H1 (cell line): ENCODE measurements around the gene ITGA5. TPM values are rescaled to one million over a fixed set of nuclear protein-coding genes. Genes with fewer than 3 reads are reported as not detected.

Source experiments
- CTCF ChIA-PET: fragments of 300-600 bp; sonication (Branson Sonifier 250); formaldehyde crosslinking; loops from one replicate; lab custom pipeline; 2021; ENCODE audit not compliant: partially characterized antibody; lab: Charles Lee
- POLR2A ChIA-PET: fragments of 300-600 bp; sonication (Branson Sonifier 250); formaldehyde crosslinking; loops from one replicate; lab custom pipeline; 2021; ENCODE audit warnings: inconsistent platforms; ENCODE audit not compliant: partially characterized antibody; lab: Charles Lee
- DNase-seq, 2 experiments: peaks; one replicate each; pipeline versions ENCODE4 v3.0.0 to v3.0.0-alpha.2; 2010 to 2022; ENCODE audit warnings: low spot score in 2 of 2, low read depth in 1 of 2, mixed read lengths in 1 of 2
- FAIRE-seq: peaks from 2 replicates; lab custom pipeline; 2011; peaks lifted over from hg19 to GRCh38; lab: Jason Lieb, UNC
- H2AFZ ChIP-seq: 2 replicates; pipeline ENCODE4 v1.8.1; 2012; ENCODE audit warnings: low read length, inconsistent platforms
- H2AK5ac ChIP-seq: 2 replicates; pipeline ENCODE4 v1.6.1; 2013; ENCODE audit warnings: low read depth, low read length
- H2BK120ac ChIP-seq: replicated peaks from 2 replicates; pipeline ENCODE3; 2013; ENCODE audit warnings: low read depth, low read length, inconsistent platforms
- H2BK12ac ChIP-seq: 2 replicates; pipeline ENCODE4 v1.6.1; 2013; ENCODE audit warnings: low read depth, low read length
- H2BK15ac ChIP-seq: 2 replicates; pipeline ENCODE4 v1.6.1; 2013; ENCODE audit warnings: low read length
- H2BK20ac ChIP-seq: 2 replicates; pipeline ENCODE4 v1.6.1; 2013; ENCODE audit warnings: low read length
- H2BK5ac ChIP-seq: 2 replicates; pipeline ENCODE4 v1.6.1; 2013; ENCODE audit warnings: low read depth, low read length
- H3K14ac ChIP-seq: 2 replicates; pipeline ENCODE4 v1.6.1; 2013; ENCODE audit warnings: inconsistent platforms; ENCODE audit not compliant: insufficient read length
- H3K18ac ChIP-seq: 2 replicates; pipeline ENCODE4 v1.6.1; 2013; ENCODE audit warnings: low read length; ENCODE audit errors: extremely low read depth
- H3K23ac ChIP-seq: 2 replicates; pipeline ENCODE4 v1.6.1; 2013; ENCODE audit warnings: inconsistent platforms; ENCODE audit not compliant: insufficient read length
- H3K23me2 ChIP-seq: 2 replicates; pipeline ENCODE4 v1.6.1; 2013; ENCODE audit warnings: low read depth, low read length
- H3K27ac ChIP-seq: 2 replicates; pipeline ENCODE4 v1.6.1; 2011; ENCODE audit warnings: low read depth, low read length, inconsistent platforms
- H3K27me3 ChIP-seq, 4 experiments: replicated peaks in 1 of 4; 1 replicate in 1 of 4; 2 replicates in 3 of 4; pipeline versions ENCODE4 v1.6.1 to v1.8.1; 2011 to 2013; ENCODE audit warnings: low read length in 3 of 4, mild to moderate bottlenecking in 3 of 4, inconsistent platforms in 2 of 4, mixed read lengths in 2 of 4, moderate library complexity in 1 of 4; ENCODE audit not compliant: control insufficient read depth in 3 of 4, insufficient read depth in 3 of 4; ENCODE audit errors: extremely low read depth in 1 of 4
- H3K36me3 ChIP-seq, 4 experiments: 2 replicates each; pipeline versions ENCODE4 v1.6.1 to v1.8.1; 2011 to 2013; ENCODE audit warnings: mild to moderate bottlenecking in 4 of 4, low read length in 3 of 4, moderate library complexity in 2 of 4, control low read depth in 1 of 4, inconsistent platforms in 1 of 4; ENCODE audit not compliant: insufficient read depth in 4 of 4, control insufficient read depth in 2 of 4
- H3K4ac ChIP-seq: replicated peaks from 2 replicates; pipeline ENCODE3; 2013; ENCODE audit warnings: low read length, low read depth, mixed read lengths, inconsistent platforms; ENCODE audit not compliant: insufficient read length
- H3K4me1 ChIP-seq, 4 experiments: replicated peaks in 1 of 4; 1 replicate in 1 of 4; 2 replicates in 3 of 4; pipeline versions ENCODE4 v1.6.1 to v1.8.1; 2011 to 2013; ENCODE audit warnings: low read length in 3 of 4, inconsistent platforms in 2 of 4, mixed read lengths in 1 of 4; ENCODE audit not compliant: insufficient read depth in 4 of 4, control insufficient read depth in 3 of 4
- H3K4me2 ChIP-seq, 2 experiments: 2 replicates each; pipeline versions ENCODE4 v1.6.1 to v1.8.1; 2011 to 2013; ENCODE audit warnings: low read depth in 2 of 2, low read length in 2 of 2, control low read depth in 1 of 2, inconsistent platforms in 1 of 2, mild to moderate bottlenecking in 1 of 2; ENCODE audit not compliant: insufficient read depth in 1 of 2
- H3K4me3 ChIP-seq, 4 experiments: fragments of 200-600, 300-600 bp in 1 of 4; sonication (generic), shearing (Covaris generic), sonication (Bioruptor Twin) in 1 of 4; 2 replicates each; pipeline versions ENCODE4 v1.5.1 to v1.8.1; 2011 to 2016; ENCODE audit warnings: low read length in 4 of 4, low read depth in 3 of 4, control low read depth in 2 of 4, inconsistent platforms in 2 of 4, mild to moderate bottlenecking in 2 of 4, mixed read lengths in 1 of 4, moderate library complexity in 1 of 4; ENCODE audit not compliant: insufficient read depth in 2 of 4; ENCODE audit errors: extremely low read depth in 1 of 4
- H3K56ac ChIP-seq: replicated peaks from 2 replicates; pipeline ENCODE3; 2013; ENCODE audit warnings: low read depth, mild to moderate bottlenecking, mixed read lengths, low read length, inconsistent platforms; ENCODE audit not compliant: insufficient read length
- H3K79me1 ChIP-seq: 2 replicates; pipeline ENCODE4 v1.6.1; 2013; ENCODE audit warnings: low read depth, low read length, control low read depth
- H3K79me2 ChIP-seq, 2 experiments: 2 replicates each; pipeline versions ENCODE4 v1.6.1 to v1.8.1; 2012 to 2013; ENCODE audit warnings: low read length in 2 of 2, mild to moderate bottlenecking in 2 of 2, inconsistent platforms in 1 of 2; ENCODE audit not compliant: insufficient read depth in 2 of 2, control insufficient read depth in 1 of 2
- H3K9ac ChIP-seq, 4 experiments: replicated peaks in 1 of 4; 1 replicate in 1 of 4; 2 replicates in 3 of 4; pipeline versions ENCODE4 v1.6.1 to v1.8.1; 2011 to 2013; ENCODE audit warnings: low read depth in 3 of 4, low read length in 3 of 4, control low read depth in 2 of 4, mild to moderate bottlenecking in 2 of 4, moderate library complexity in 2 of 4, inconsistent platforms in 1 of 4; ENCODE audit errors: extremely low read depth in 1 of 4
- H3K9me3 ChIP-seq, 2 experiments: 2 replicates each; pipeline versions ENCODE4 v1.6.1 to v1.8.1; 2012 to 2013; ENCODE audit warnings: mild to moderate bottlenecking in 2 of 2, moderate library complexity in 2 of 2, control low read depth in 1 of 2, inconsistent platforms in 1 of 2, low read depth in 1 of 2, low read length in 1 of 2, mixed read lengths in 1 of 2; ENCODE audit not compliant: insufficient read depth in 2 of 2
- H4K20me1 ChIP-seq, 2 experiments: replicated peaks in 1 of 2; 2 replicates each; pipeline versions ENCODE3 to v1.8.1; 2011 to 2013; ENCODE audit warnings: inconsistent platforms in 2 of 2, low read length in 2 of 2, mild to moderate bottlenecking in 1 of 2; ENCODE audit not compliant: insufficient read depth in 2 of 2, control insufficient read depth in 1 of 2
- H4K5ac ChIP-seq: 2 replicates; pipeline ENCODE4 v1.6.1; 2013; ENCODE audit warnings: low read length, low read depth, mixed read lengths, inconsistent platforms; ENCODE audit not compliant: insufficient read length
- H4K8ac ChIP-seq: 2 replicates; pipeline ENCODE4 v1.8.0; 2013; ENCODE audit warnings: mild to moderate bottlenecking, moderate library complexity, low read length, inconsistent platforms; ENCODE audit not compliant: insufficient read depth; ENCODE audit errors: extremely low read depth
- H4K91ac ChIP-seq: replicated peaks from 2 replicates; pipeline ENCODE3; 2013; ENCODE audit warnings: low read length, mixed read lengths, inconsistent platforms; ENCODE audit not compliant: insufficient read length
- CREB1 ChIP-seq: IDR thresholded peaks from 2 replicates; pipeline ENCODE4 v1.6.1; 2012; ENCODE audit warnings: inconsistent platforms
- GTF2F1 ChIP-seq: IDR thresholded peaks from 2 replicates; pipeline ENCODE4 v1.6.1; 2012; ENCODE audit warnings: low read depth, low read length, improper control_type of control experiment, borderline replicate concordance
- JUN ChIP-seq: IDR thresholded peaks from 2 replicates; pipeline ENCODE4 v1.6.1; 2011; ENCODE audit warnings: low read depth, mild to moderate bottlenecking, improper control_type of control experiment, low read length
- RAD21 ChIP-seq, 2 experiments: IDR thresholded peaks in 1 of 2; conservative IDR thresholded peaks in 1 of 2; 2 replicates each; pipeline ENCODE4 v1.6.1; 2011; ENCODE audit warnings: low read depth in 2 of 2, low read length in 2 of 2, improper control_type of control experiment in 1 of 2, inconsistent platforms in 1 of 2, mild to moderate bottlenecking in 1 of 2, moderate library complexity in 1 of 2
- RNF2 ChIP-seq: fragments of 200-900, 300-1000 bp; sonication (generic); IDR thresholded peaks from 2 replicates; pipeline ENCODE4 v1.7.1; 2016; ENCODE audit warnings: borderline replicate concordance, low read depth, mild to moderate bottlenecking, antibody characterized with exemption, low read length; ENCODE audit not compliant: poor library complexity, severe bottlenecking; ENCODE audit errors: missing control alignments
- RXRA ChIP-seq: IDR thresholded peaks from 2 replicates; pipeline ENCODE4 v1.6.1; 2011; ENCODE audit warnings: low read depth, mild to moderate bottlenecking, low read length, moderate library complexity; ENCODE audit not compliant: insufficient read depth
- SUZ12 ChIP-seq: fragments of 200-600 bp; sonication (generic); IDR thresholded peaks from 2 replicates; pipeline ENCODE4 v1.6.1; 2012; ENCODE audit warnings: mild to moderate bottlenecking, inconsistent platforms, low read length, moderate library complexity, mixed read lengths
- TAF1 ChIP-seq: IDR thresholded peaks from 2 replicates; pipeline ENCODE4 v1.6.1; 2011; ENCODE audit warnings: mild to moderate bottlenecking, low read depth, low read length
- TBP ChIP-seq: IDR thresholded peaks from 2 replicates; pipeline ENCODE4 v1.6.1; 2011; ENCODE audit warnings: low read depth, low read length, improper control_type of control experiment
- WGBS, 2 experiments: shearing (Covaris generic) in 1 of 2; methylation state at CpG; one replicate each; pipeline versions ENCODE4 v1.1.6 to v1.1.7; 2013 to 2015; ENCODE audit warnings: low lambda C conversion rate in 2 of 2, mixed read lengths in 2 of 2, inconsistent platforms in 1 of 2, low coverage in 1 of 2, missing lambda C conversion rate in 1 of 2; ENCODE audit not compliant: insufficient replicate concordance in 2 of 2, insufficient coverage in 1 of 2, insufficient read length in 1 of 2; ENCODE audit errors: extremely low coverage in 1 of 2, missing lambda C conversion rate in 1 of 2; 5-methylcytosine and 5-hydroxymethylcytosine counted together
- polyA plus RNA-seq, 7 experiments: library from polyadenylated mRNA; depleted of rRNA in 3 of 7; stranded (reverse) in 5 of 7; unstranded in 2 of 7; fragments of >200 nt in 5 of 7; fragments of 200-250 nt in 2 of 7; gene quantifications; 1 replicate in 5 of 7; 2 replicates in 1 of 7; 4 replicates in 1 of 7; pipeline versions ENCODE4 v1.2.1 to v1.2.3, GENCODE V29; 2011 to 2013; ENCODE audit warnings: missing spikeins in 2 of 7, mixed read lengths in 2 of 7
- total RNA-seq: library from RNA; stranded (reverse); fragmentation: NEBNext Ultra II Directional; extraction: Animal tissue kit (Norgen Biotek cat#: 25700); gene quantifications from 2 replicates; pipeline ENCODE4 v1.2.1, GENCODE V29; 2021

Gene ITGA5
- total and polyA plus RNA-seq, 2 of the 8 experiments (the other 6 are each of a cell fraction or from before 2014, with no cell fraction given) = 11.6 to 19.4 TPM

- Histone ChIP-seq H3K23ac (no peak overlapping the region), H2BK120ac (no peak overlapping the region), H2AK5ac (no peak overlapping the region), H4K5ac (no peak overlapping the region), H3K9me3 (no peaks in the 10 kb centered on the region), H2BK15ac (no peak overlapping the region), H3K27ac (no peak overlapping the region), H3K56ac (no peak overlapping the region), H3K27me3 (peaks cover 1 to 10% (median 9%) of the 10 kb centered on the region in 4 experiments; a peak in 5 of 7 replicates), H4K20me1 (no peaks in the 10 kb centered on the region), H3K18ac (no peak overlapping the region), H3K4ac (no peak overlapping the region), H3K9ac (no peak overlapping the region), H4K8ac (no peak overlapping the region), H2AFZ (no peak overlapping the region), H3K4me3 (no peak overlapping the region), H2BK12ac (no peak overlapping the region), H3K14ac (no peak overlapping the region), H2BK5ac (no peak overlapping the region), H3K23me2 (no peaks in the 10 kb centered on the region), H2BK20ac (no peak overlapping the region), H3K4me1 (no peaks in the 10 kb centered on the region), H3K4me2 (no peak overlapping the region), H3K79me1 (no peaks in the 10 kb centered on the region), H4K91ac (no peak overlapping the region), H3K36me3 (no peaks in the 10 kb centered on the region), H3K79me2 (no peaks in the 10 kb centered on the region)
- DNase-seq (no peak), FAIRE-seq (no peak)
- ChIA-PET CTCF (interaction anchor here (0.6 to 26.1 kb wide), 28 partner anchors 11 to 1294 kb away, joined by 3 to 742 read pairs (median 4); partner anchors contain the start of genes ITGA5, NCKAP1L and ZNF385A), POLR2A (interaction anchor here (1.0 to 1.3 kb wide), 6 partner anchors 20 to 154 kb away, joined by 3 to 10 read pairs (median 3); no protein-coding TSS in a partner anchor)
- WGBS, 2 experiments = 53% methylated on average over 10 of the region's 10 CpGs; no CpG with 5 or more reads in 1 of the 2 experiments
- no peak for TF ChIP-seq CREB1
- no peak for TF ChIP-seq GTF2F1
- TF ChIP-seq RAD21 (IDR thresholded peaks at IDR 0.05 in 1 of 2, conservative IDR thresholded peaks at IDR 0.05 in 1 of 2; ENCODE audit: low read depth in 2 of 2, low read length in 2 of 2) = peak; percentile 94 to 95
- TF ChIP-seq TAF1 = no peak
- TF ChIP-seq TBP = no peak
- no peak for TF ChIP-seq JUN
- no peak for TF ChIP-seq RNF2
- TF ChIP-seq RXRA = no peak
- no peak for TF ChIP-seq SUZ12
These were observed 20.6 kb upstream of the ITGA5 start for GRCh38 chr12:54439521-54440255.
